Left cardiac atrium (tissue), 4 donors: ENCODE results near the gene S100A2. TPM values are rescaled to one million over a fixed set of nuclear protein-coding genes. Genes with fewer than 3 reads are reported as not detected.
A peak's percentile ranks its signal among the peaks of the same experiment; 100 is the strongest.

Experiments
- ATAC-seq, 2 donors: fragments of 200-7000 bp; cut with Tn5 transposase; one replicate each; pipeline ENCODE4 v1.9.1; 2020; ENCODE audit warnings: mild to moderate bottlenecking in 2 of 2, moderate library complexity in 2 of 2
- DNase-seq: peaks from one replicate; pipeline ENCODE4 v3.0.0-alpha.2; 2020
- intact Hi-C, 2 donors: fragments of 100-400 bp; cut with DNase I; formaldehyde crosslinking; loops; one replicate each; pipeline versions ENCODE4 v1.14.1 to v1.15.1; 2022 to 2023
- total RNA-seq, 2 donors: library from RNA; stranded (reverse); fragmentation: NEBNext Ultra II Directional; extraction: Animal tissue kit (Norgen Biotek cat#: 25700); gene quantifications; one replicate each; pipeline ENCODE4 v1.2.1, GENCODE V29; 2021
- donor health status: DM: no; HTN: yes; CAD: no.
- donor health status: DM: no; HTN: yes; CAD: no; lungs with severe emphysema.
- donor health status: DM: yes; HTN: yes; CAD: no.
- donor health status: Dilated cardiomyopathy.

S100A2 gene
- total RNA-seq, 2 donors from 2014 or later = 0.84 TPM; not detected in 1

GRCh38 chr1:153550398-153550758, 15.3 kb downstream of the S100A2 start:
- intact Hi-C loops = no loop called here
- DNase-seq = no peak
- ATAC-seq = no peak

GRCh38 chr1:153549741-153550397, 15.8 kb downstream of the S100A2 start:
- ATAC-seq (no peak), DNase-seq (no peak)
- intact Hi-C loops = no loop called here

GRCh38 chr1:153548722-153549688, 16.6 kb downstream of the S100A2 start, which contains the start of gene S100A3:
Gene S100A3, minus strand, starts transcription at chr1:153549258. Its CDS starts 773 bp downstream, at chr1:153548485.
- peak; percentile 51 to 62 for ATAC-seq
- DNase-seq = peak; percentile 87
- intact Hi-C loops = no loop called here

- no peak for DNase-seq
- intact Hi-C loops = no loop called here
- ATAC-seq = no peak
These were observed 17.8 kb downstream of the S100A2 start for GRCh38 chr1:153547560-153548551.

GRCh38 chr1:153546796-153547559, 18.7 kb downstream of the S100A2 start:
- DNase-seq (no peak), ATAC-seq (no peak)
- intact Hi-C loops = no loop called here

- intact Hi-C loops = no loop called here
- DNase-seq (no peak), ATAC-seq (no peak)
These were observed 19.3 kb downstream of the S100A2 start for GRCh38 chr1:153546371-153546770.

GRCh38 chr1:153545067-153546055, 20.3 kb downstream of the S100A2 start, which contains the start of gene S100A4:
Gene S100A4, minus strand, starts transcription at chr1:153545806. Its CDS starts 1,012 bp downstream, at chr1:153544794.
- intact Hi-C loops = no loop called here
- ATAC-seq (peak; percentile 91), DNase-seq (peak; percentile 93)

GRCh38 chr1:153544453-153545066, 21.1 kb downstream of the S100A2 start:
- DNase-seq (peak; percentile 18), ATAC-seq (no peak)
- intact Hi-C loops = no loop called here

GRCh38 chr1:153543736-153544135, 21.9 kb downstream of the S100A2 start:
- ATAC-seq = no peak
- no peak for DNase-seq
- intact Hi-C loops = no loop called here

GRCh38 chr1:153542956-153543711, 22.5 kb downstream of the S100A2 start:
- intact Hi-C loops = no loop called here
- DNase-seq = no peak
- no peak for ATAC-seq

- no peak for ATAC-seq
- DNase-seq = no peak
- intact Hi-C loops = no loop called here
These were observed 23.7 kb downstream of the S100A2 start for GRCh38 chr1:153541641-153542590.

GRCh38 chr1:153540394-153541361, 25.0 kb downstream of the S100A2 start, which contains the start of gene S100A5:
Gene S100A5, minus strand, starts transcription at chr1:153540934. Its CDS starts 743 bp downstream, at chr1:153540191.
- ATAC-seq (no peak), DNase-seq (no peak)
- intact Hi-C loops = no loop called here

GRCh38 chr1:153539395-153540093, 26.1 kb downstream of the S100A2 start:
- intact Hi-C loops = no loop called here
- DNase-seq = no peak
- no peak for ATAC-seq
